Keratinocyte (primary cell): ENCODE results near the gene BCL11B. TPM values are rescaled to one million over a fixed set of nuclear protein-coding genes. Genes with fewer than 3 reads are reported as not detected.

Experiments used
- DNase-seq: peaks from one replicate; pipeline ENCODE4 v3.0.0-alpha.2; 2011; ENCODE audit warnings: low read depth, missing footprints, low spot score
- FAIRE-seq: peaks from 2 replicates; lab custom pipeline; 2011; peaks lifted over from hg19 to GRCh38; lab: Jason Lieb, UNC
- H2AFZ ChIP-seq: 2 replicates; pipeline ENCODE4 v1.6.0; 2012; ENCODE audit warnings: low read length, control low read depth, inconsistent platforms; ENCODE audit not compliant: control insufficient read depth
- H3K27ac ChIP-seq: 2 replicates; pipeline ENCODE4 v1.5.1; 2011; ENCODE audit warnings: low read length; ENCODE audit not compliant: control insufficient read depth, insufficient read depth
- H3K27me3 ChIP-seq: 3 replicates; pipeline ENCODE4 v1.6.0; 2011; ENCODE audit warnings: low read length; ENCODE audit not compliant: control insufficient read depth, insufficient read depth; ENCODE audit errors: extremely low read depth
- H3K36me3 ChIP-seq, 2 experiments: 2 replicates in 1 of 2; 3 replicates in 1 of 2; pipeline ENCODE4 v1.5.1; 2011; ENCODE audit warnings: low read length in 2 of 2, mild to moderate bottlenecking in 1 of 2; ENCODE audit not compliant: control insufficient read depth in 2 of 2, insufficient read depth in 2 of 2; ENCODE audit errors: extremely low read depth in 1 of 2
- H3K4me1 ChIP-seq: 3 replicates; pipeline ENCODE4 v1.5.1; 2011; ENCODE audit warnings: low read length; ENCODE audit not compliant: control insufficient read depth, insufficient read depth; ENCODE audit errors: extremely low read depth
- H3K4me2 ChIP-seq: 3 replicates; pipeline ENCODE4 v1.6.0; 2011; ENCODE audit warnings: low read depth, low read length; ENCODE audit not compliant: control insufficient read depth, insufficient read depth; ENCODE audit errors: extremely low read depth
- H3K4me3 ChIP-seq, 3 experiments: fragments of 200-600 bp in 1 of 3; sonication (generic) in 1 of 3; 2 replicates in 2 of 3; 3 replicates in 1 of 3; pipeline ENCODE4 v1.5.1; 2011 to 2016; ENCODE audit warnings: low read length in 3 of 3, mild to moderate bottlenecking in 3 of 3, control low read depth in 2 of 3, inconsistent platforms in 1 of 3, low read depth in 1 of 3, mixed read lengths in 1 of 3, mixed run types in 1 of 3, moderate library complexity in 1 of 3; ENCODE audit not compliant: control insufficient read depth in 2 of 3, insufficient read depth in 2 of 3; ENCODE audit errors: extremely low read depth in 1 of 3
- H3K79me2 ChIP-seq: 2 replicates; pipeline ENCODE4 v1.6.0; 2012; ENCODE audit warnings: low read length; ENCODE audit not compliant: control insufficient read depth, insufficient read depth
- H3K9ac ChIP-seq: 3 replicates; pipeline ENCODE4 v1.6.0; 2011; ENCODE audit warnings: low read length; ENCODE audit not compliant: control insufficient read depth, insufficient read depth; ENCODE audit errors: extremely low read depth
- H3K9me1 ChIP-seq: 3 replicates; pipeline ENCODE4 v1.6.0; 2011; ENCODE audit warnings: low read length; ENCODE audit not compliant: control insufficient read depth, insufficient read depth; ENCODE audit errors: extremely low read depth
- H3K9me3 ChIP-seq: 2 replicates; pipeline ENCODE4 v1.5.1; 2012; ENCODE audit warnings: low read depth, low read length; ENCODE audit not compliant: control insufficient read depth
- H4K20me1 ChIP-seq: 3 replicates; pipeline ENCODE4 v1.6.0; 2011; ENCODE audit warnings: low read length; ENCODE audit not compliant: control insufficient read depth, insufficient read depth; ENCODE audit errors: extremely low read depth
- EZH2 ChIP-seq: IDR thresholded peaks from one replicate; pipeline ENCODE4 v1.6.1; 2012; ENCODE audit warnings: inconsistent platforms, mild to moderate bottlenecking, low read length, moderate library complexity
- dilution Hi-C: fragments of 300-500 bp; cut with MboI; formaldehyde crosslinking; loops from one replicate; pipeline ENCODE4 v1.7.0; 2020; ENCODE audit warnings: low sequenced_read_pairs; ENCODE audit not compliant: extremely low pct_ligation_motif_present
- polyA plus RNA-seq, 5 experiments: library from polyadenylated mRNA; depleted of rRNA in 3 of 5; stranded (reverse) in 3 of 5; stranded (forward) in 1 of 5; unstranded in 1 of 5; fragments of >200 nt; gene quantifications; 1 replicate in 1 of 5; 2 replicates in 3 of 5; 3 replicates in 1 of 5; pipeline versions ENCODE4 v1.2.1 to v1.2.3, GENCODE V29; 2011 to 2012; ENCODE audit warnings: missing spikeins in 2 of 5, low read depth in 1 of 5, low replicate concordance in 1 of 5
- TF ChIP-seq, protein P1 (sequence below), 3 experiments: IDR thresholded peaks in 1 of 3; conservative IDR thresholded peaks in 1 of 3; optimal IDR thresholded peaks in 1 of 3; 2 replicates in 2 of 3; 3 replicates in 1 of 3; pipeline versions ENCODE3 to v1.5.1; 2011; ENCODE audit warnings: low read length in 3 of 3, mild to moderate bottlenecking in 3 of 3, moderate library complexity in 2 of 3, control low read depth in 1 of 3, inconsistent platforms in 1 of 3; ENCODE audit not compliant: insufficient read depth in 2 of 3; ENCODE audit errors: extremely low read depth in 1 of 3

Gene BCL11B
- polyA plus RNA-seq, 1 donor (not counting 4 experiments of a cell fraction or from before 2014, with no cell fraction given): 5.2 TPM

DNA sequence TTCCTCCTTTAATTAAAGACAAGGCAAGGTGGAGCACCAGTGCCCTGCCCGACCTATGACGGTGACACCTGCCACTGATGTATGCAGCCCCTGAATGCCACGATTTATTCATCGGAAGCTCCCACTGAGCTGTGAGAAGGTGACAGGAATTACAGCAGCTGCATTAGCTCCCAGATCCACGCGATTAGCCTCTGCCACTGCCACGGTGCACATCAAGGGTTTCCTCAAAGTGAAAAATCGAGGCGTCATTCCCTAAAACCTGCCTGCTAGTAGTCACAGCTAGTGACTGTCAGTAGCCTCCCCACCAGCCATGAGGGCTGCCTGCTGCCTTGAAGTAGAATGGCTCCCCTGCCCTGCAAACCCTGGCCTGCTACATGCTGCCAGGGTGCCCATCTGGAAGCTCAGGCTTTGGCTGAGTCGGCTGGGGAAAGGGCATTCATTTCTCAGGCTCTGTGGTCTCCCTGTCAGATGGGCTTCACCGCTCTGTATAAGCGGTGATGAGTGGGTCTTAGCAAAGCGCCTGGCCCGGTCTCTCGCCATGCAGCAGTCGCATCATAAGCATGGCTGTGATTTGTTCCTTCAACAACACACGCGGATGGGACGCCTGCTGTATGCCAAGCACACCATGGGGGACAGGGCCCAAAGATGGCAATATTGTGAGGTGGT is 8.2 kb upstream of the BCL11B start:
- H2AFZ ChIP-seq: no peak overlapping the region
- no peaks in the 10 kb centered on the region for H3K36me3 ChIP-seq
- TF ChIP-seq, protein P1, sequence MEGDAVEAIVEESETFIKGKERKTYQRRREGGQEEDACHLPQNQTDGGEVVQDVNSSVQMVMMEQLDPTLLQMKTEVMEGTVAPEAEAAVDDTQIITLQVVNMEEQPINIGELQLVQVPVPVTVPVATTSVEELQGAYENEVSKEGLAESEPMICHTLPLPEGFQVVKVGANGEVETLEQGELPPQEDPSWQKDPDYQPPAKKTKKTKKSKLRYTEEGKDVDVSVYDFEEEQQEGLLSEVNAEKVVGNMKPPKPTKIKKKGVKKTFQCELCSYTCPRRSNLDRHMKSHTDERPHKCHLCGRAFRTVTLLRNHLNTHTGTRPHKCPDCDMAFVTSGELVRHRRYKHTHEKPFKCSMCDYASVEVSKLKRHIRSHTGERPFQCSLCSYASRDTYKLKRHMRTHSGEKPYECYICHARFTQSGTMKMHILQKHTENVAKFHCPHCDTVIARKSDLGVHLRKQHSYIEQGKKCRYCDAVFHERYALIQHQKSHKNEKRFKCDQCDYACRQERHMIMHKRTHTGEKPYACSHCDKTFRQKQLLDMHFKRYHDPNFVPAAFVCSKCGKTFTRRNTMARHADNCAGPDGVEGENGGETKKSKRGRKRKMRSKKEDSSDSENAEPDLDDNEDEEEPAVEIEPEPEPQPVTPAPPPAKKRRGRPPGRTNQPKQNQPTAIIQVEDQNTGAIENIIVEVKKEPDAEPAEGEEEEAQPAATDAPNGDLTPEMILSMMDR (optimal IDR thresholded peaks at IDR 0.05 in 1 of 3, IDR thresholded peaks at IDR 0.05 in 1 of 3, conservative IDR thresholded peaks at IDR 0.05 in 1 of 3; ENCODE audit: extremely low read depth in 1 of 3, insufficient read depth in 2 of 3, low read length in 3 of 3): no peak
- TF ChIP-seq EZH2: no peak
- no peak overlapping the region for H3K27ac ChIP-seq
- no peaks in the 10 kb centered on the region for H3K79me2 ChIP-seq
- no peak overlapping the region for H3K9ac ChIP-seq
- DNase-seq (no peak), FAIRE-seq (no peak)
- no peaks in the 10 kb centered on the region for H3K9me3 ChIP-seq
- H3K27me3 ChIP-seq: peaks cover 21% of the 10 kb centered on the region
- dilution Hi-C loops: no loop called here
- no peaks in the 10 kb centered on the region for H3K4me1 ChIP-seq
- no peaks in the 10 kb centered on the region for H4K20me1 ChIP-seq
- H3K9me1 ChIP-seq: no peaks in the 10 kb centered on the region
- H3K4me2 ChIP-seq: no peak overlapping the region
- H3K4me3 ChIP-seq: no peak overlapping the region

DNA sequence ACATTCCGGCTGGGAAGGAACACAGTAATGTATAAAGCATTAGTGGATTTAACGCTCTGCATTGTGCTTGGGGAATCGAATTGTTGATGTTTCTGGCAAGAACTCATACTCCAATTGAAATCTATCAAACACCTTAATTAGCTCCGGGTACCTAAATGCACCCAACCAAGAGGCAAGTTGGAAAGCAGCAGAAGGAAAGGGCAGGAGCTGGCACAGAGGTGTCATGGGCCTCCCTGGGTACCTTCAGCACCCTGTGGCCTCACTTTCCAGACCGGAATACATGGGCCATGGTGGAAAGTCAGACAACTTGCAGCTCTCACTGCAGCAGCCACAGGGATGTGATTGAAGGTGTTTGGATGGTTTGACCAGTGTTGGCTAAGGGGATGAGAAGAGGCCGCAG is 6.8 kb upstream of the BCL11B start:
- H3K4me2 ChIP-seq: no peak overlapping the region
- no peak overlapping the region for H3K9ac ChIP-seq
- no peak overlapping the region for H3K27ac ChIP-seq
- H3K9me3 ChIP-seq: no peaks in the 10 kb centered on the region
- H3K9me1 ChIP-seq: no peaks in the 10 kb centered on the region
- no peaks in the 10 kb centered on the region for H4K20me1 ChIP-seq
- DNase-seq (no peak), FAIRE-seq (no peak)
- H3K36me3 ChIP-seq: no peaks in the 10 kb centered on the region
- dilution Hi-C loops: no loop called here
- no peak overlapping the region for H2AFZ ChIP-seq
- H3K79me2 ChIP-seq: no peaks in the 10 kb centered on the region
- H3K27me3 ChIP-seq: peaks cover 21% of the 10 kb centered on the region
- TF ChIP-seq, protein P1 (optimal IDR thresholded peaks at IDR 0.05 in 1 of 3, IDR thresholded peaks at IDR 0.05 in 1 of 3, conservative IDR thresholded peaks at IDR 0.05 in 1 of 3; ENCODE audit: extremely low read depth in 1 of 3, insufficient read depth in 2 of 3, low read length in 3 of 3): no peak
- no peak for TF ChIP-seq EZH2
- no peaks in the 10 kb centered on the region for H3K4me1 ChIP-seq
- H3K4me3 ChIP-seq: no peak overlapping the region
